SK-N-MC (cell line): ENCODE data around the gene PALMD.

Source experiments
- EZH2 ChIP-seq: fragments of 200-600 bp; sonication (generic); IDR thresholded peaks from one replicate; pipeline ENCODE4 v1.6.1; 2017; ENCODE audit warnings: antibody characterized with exemption
- FOXP2 ChIP-seq: optimal IDR thresholded peaks from 2 replicates; pipeline ENCODE3; 2011; ENCODE audit warnings: mild to moderate bottlenecking, moderate library complexity; ENCODE audit not compliant: insufficient read depth; ENCODE audit errors: extremely low read length, control extremely low read depth
- POLR2AphosphoS5 ChIP-seq: IDR thresholded peaks from 2 replicates; pipeline ENCODE4 v1.6.1; 2012; ENCODE audit warnings: mild to moderate bottlenecking, low read depth, low read length, borderline replicate concordance

GRCh38 chr1:99677416-99677815 is 31.5 kb downstream of the PALMD start:
- TF ChIP-seq POLR2AphosphoS5: no peak
- no peak for TF ChIP-seq EZH2
- TF ChIP-seq FOXP2: no peak
